ENCODE results near the gene FOXA3. TPM values are rescaled to one million over a fixed set of nuclear protein-coding genes. Genes with fewer than 3 reads are reported as not detected.

Gene FOXA3
- total RNA-seq, 4 donors from 2014 or later = 0.42 TPM; not detected in 3

- Histone ChIP-seq H3K27ac (no peak overlapping the region), H3K36me3 (no peaks in the 10 kb centered on the region), H3K27me3 (peaks cover 63% of the 10 kb centered on the region), H3K4me1 (no peaks in the 10 kb centered on the region), H3K4me3 (no peak overlapping the region), H3K9me3 (no peaks in the 10 kb centered on the region)
- WGBS, 2 donors (ENCODE audit: low coverage in 1 of 2) = 59 to 80% methylated on average over 2 to 4 of the region's 4 CpGs
- TF ChIP-seq EP300 (IDR thresholded peaks at IDR 0.05) (no peak), POLR2AphosphoS5 (IDR thresholded peaks at IDR 0.05) (no peak), POLR2A (IDR thresholded peaks at IDR 0.05) (no peak)
- TF ChIP-seq, protein P1, sequence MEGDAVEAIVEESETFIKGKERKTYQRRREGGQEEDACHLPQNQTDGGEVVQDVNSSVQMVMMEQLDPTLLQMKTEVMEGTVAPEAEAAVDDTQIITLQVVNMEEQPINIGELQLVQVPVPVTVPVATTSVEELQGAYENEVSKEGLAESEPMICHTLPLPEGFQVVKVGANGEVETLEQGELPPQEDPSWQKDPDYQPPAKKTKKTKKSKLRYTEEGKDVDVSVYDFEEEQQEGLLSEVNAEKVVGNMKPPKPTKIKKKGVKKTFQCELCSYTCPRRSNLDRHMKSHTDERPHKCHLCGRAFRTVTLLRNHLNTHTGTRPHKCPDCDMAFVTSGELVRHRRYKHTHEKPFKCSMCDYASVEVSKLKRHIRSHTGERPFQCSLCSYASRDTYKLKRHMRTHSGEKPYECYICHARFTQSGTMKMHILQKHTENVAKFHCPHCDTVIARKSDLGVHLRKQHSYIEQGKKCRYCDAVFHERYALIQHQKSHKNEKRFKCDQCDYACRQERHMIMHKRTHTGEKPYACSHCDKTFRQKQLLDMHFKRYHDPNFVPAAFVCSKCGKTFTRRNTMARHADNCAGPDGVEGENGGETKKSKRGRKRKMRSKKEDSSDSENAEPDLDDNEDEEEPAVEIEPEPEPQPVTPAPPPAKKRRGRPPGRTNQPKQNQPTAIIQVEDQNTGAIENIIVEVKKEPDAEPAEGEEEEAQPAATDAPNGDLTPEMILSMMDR (IDR thresholded peaks at IDR 0.05) = no peak
- ATAC-seq = no peak
Measured at GRCh38 chr19:45918721-45919120, 54.6 kb downstream of the FOXA3 start.

DNA sequence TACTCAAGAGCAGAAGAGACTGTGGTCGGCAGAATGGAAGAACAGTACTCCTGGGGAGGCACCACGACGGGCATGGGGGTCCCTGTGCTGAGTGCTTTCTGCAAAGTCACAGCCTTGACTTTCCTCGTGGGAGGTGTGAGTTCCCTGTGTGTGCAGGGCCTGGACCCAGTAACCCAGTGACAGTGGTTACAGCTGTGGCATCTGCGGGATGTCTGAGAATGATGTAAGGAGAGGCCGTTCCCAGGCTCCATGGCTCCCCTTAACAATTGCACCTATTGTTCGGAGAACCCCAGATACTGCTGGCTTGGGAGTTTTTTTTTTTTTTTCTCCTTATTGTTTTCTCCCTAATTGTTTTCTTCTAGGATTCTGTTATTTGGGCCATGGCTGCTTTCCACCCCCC lies 55.6 kb downstream of the FOXA3 start:
- H3K27me3 ChIP-seq = peaks cover 54% of the 10 kb centered on the region
- no peaks in the 10 kb centered on the region for H3K9me3 ChIP-seq
- TF ChIP-seq POLR2A (IDR thresholded peaks at IDR 0.05) (no peak), POLR2AphosphoS5 (IDR thresholded peaks at IDR 0.05) (no peak), EP300 (IDR thresholded peaks at IDR 0.05) (no peak)
- TF ChIP-seq, protein P1 (IDR thresholded peaks at IDR 0.05) = no peak
- H3K27ac ChIP-seq = no peak overlapping the region
- no peak for ATAC-seq
- no peaks in the 10 kb centered on the region for H3K4me1 ChIP-seq
- H3K4me3 ChIP-seq = no peak overlapping the region
- H3K36me3 ChIP-seq = no peaks in the 10 kb centered on the region
- WGBS, 2 donors (ENCODE audit: low coverage in 1 of 2) = 63 to 77% methylated on average over 5 to 7 of the region's 7 CpGs

- Histone ChIP-seq H3K4me3 (no peak overlapping the region), H3K4me1 (no peaks in the 10 kb centered on the region), H3K27ac (no peak overlapping the region), H3K27me3 (peaks cover 50% of the 10 kb centered on the region), H3K36me3 (no peaks in the 10 kb centered on the region), H3K9me3 (no peaks in the 10 kb centered on the region)
- 47% methylated on average over 4 of the region's 8 CpGs; no CpG with 5 or more reads in 1 of the 2 donors for WGBS, 2 donors (ENCODE audit: low coverage in 1 of 2)
- ATAC-seq = no peak
- no peak for TF ChIP-seq EP300 (IDR thresholded peaks at IDR 0.05)
- TF ChIP-seq POLR2A (IDR thresholded peaks at IDR 0.05) = no peak
- TF ChIP-seq POLR2AphosphoS5 (IDR thresholded peaks at IDR 0.05) = no peak
- TF ChIP-seq, protein P1 (IDR thresholded peaks at IDR 0.05) = no peak
Measured at GRCh38 chr19:45920458-45920857, 56.3 kb downstream of the FOXA3 start.

GRCh38 chr19:45922281-45922680 lies 58.2 kb downstream of the FOXA3 start:
- Histone ChIP-seq H3K36me3 (no peaks in the 10 kb centered on the region), H3K9me3 (no peaks in the 10 kb centered on the region), H3K4me1 (no peaks in the 10 kb centered on the region), H3K27me3 (peaks cover 32% of the 10 kb centered on the region), H3K27ac (no peak overlapping the region), H3K4me3 (no peak overlapping the region)
- TF ChIP-seq, protein P1 (IDR thresholded peaks at IDR 0.05) = no peak
- no peak for TF ChIP-seq POLR2A (IDR thresholded peaks at IDR 0.05)
- no peak for TF ChIP-seq POLR2AphosphoS5 (IDR thresholded peaks at IDR 0.05)
- WGBS, 2 donors (ENCODE audit: low coverage in 1 of 2) = 44 to 68% methylated on average over 8 to 9 of the region's 9 CpGs
- no peak for ATAC-seq

Other genes with a start within 250 kb of the FOXA3 start
- gene EML2, start 224.9 kb upstream of the FOXA3 start, total RNA-seq = 10 to 100 TPM; 18.3 to 29.2 (median 18.9) TPM
- gene GIPR, start 196.1 kb upstream of the FOXA3 start, total RNA-seq = under 1 TPM in 1 of 4 donors, not detected in 3; 0.54 TPM
- gene SNRPD2, start 172.4 kb upstream of the FOXA3 start, total RNA-seq = 100 to 1,000 TPM; 113 to 201 (median 152) TPM
- gene QPCTL, start 171.7 kb upstream of the FOXA3 start, total RNA-seq = 1 to 10 TPM; 2.7 to 6.6 (median 4.2) TPM
- gene FBXO46, start 133.4 kb upstream of the FOXA3 start, total RNA-seq = 10 to 100 TPM; 12.1 to 20.5 (median 14.9) TPM
- gene MEIOSIN, start 130.9 kb upstream of the FOXA3 start, total RNA-seq = not detected
- gene SIX5, start 95.1 kb upstream of the FOXA3 start, total RNA-seq = 10 to 100 TPM; 13.2 to 33.1 (median 23.7) TPM
- gene DMPK, start 81.8 kb upstream of the FOXA3 start, total RNA-seq = 100 to 1,000 TPM; 223 to 464 (median 330) TPM
- gene DMWD, start 71.5 kb upstream of the FOXA3 start, total RNA-seq = 10 to 100 TPM; 41.5 to 75.5 (median 59.4) TPM
- under 1 TPM in 1 of 4 donors, not detected in 3; 0.23 TPM for gene RSPH6A, start 49.0 kb upstream of the FOXA3 start, total RNA-seq
- gene SYMPK, start 1.2 kb upstream of the FOXA3 start, total RNA-seq = 10 to 100 TPM; 25.5 to 35.6 (median 30.8) TPM
- gene IRF2BP1, start 21.8 kb downstream of the FOXA3 start, total RNA-seq = 10 to 100 TPM; 25.2 to 53.3 (median 36.2) TPM
- 1 to 10 TPM; 1.3 to 4.6 (median 2.8) TPM for gene MYPOP, start 38.3 kb downstream of the FOXA3 start, total RNA-seq
- gene NANOS2, start 50.5 kb downstream of the FOXA3 start, total RNA-seq = not detected
- gene NOVA2, start 109.5 kb downstream of the FOXA3 start, total RNA-seq = 1 to 10 TPM in 3 of 4 donors, under 1 TPM in 1; 0.67 to 5.1 (median 3.0) TPM
- 1 to 10 TPM; 4.2 to 9.4 (median 6.4) TPM for gene CCDC61, start 131.1 kb downstream of the FOXA3 start, total RNA-seq
- not detected for gene PGLYRP1, start 158.7 kb downstream of the FOXA3 start, total RNA-seq
- not detected for gene IGFL4, start 176.7 kb downstream of the FOXA3 start, total RNA-seq

Data from gastroesophageal sphincter (tissue), 4 donors.